C4-2B (cell line): ENCODE data around the gene UNG.
A peak's percentile ranks its signal among the peaks of the same experiment; 100 is the strongest.
"Not testable (repeated sequence)": the region's sequence is repeated elsewhere in the genome, so short reads cannot be mapped to it uniquely, and the experiment has no call there.

Experiments
- H3K27ac ChIP-seq: fragments of 450-650 bp; 2 replicates; pipeline ENCODE4 v1.5.1; 2017
- CTCF ChIP-seq: fragments of 450-650 bp; conservative IDR thresholded peaks from 2 replicates; pipeline ENCODE4 v1.5.1; 2017; ENCODE audit warnings: mild to moderate bottlenecking
- ZFX ChIP-seq: fragments of 450-650 bp; IDR thresholded peaks from 2 replicates; pipeline ENCODE4 v1.6.1; 2017

UNG gene

DNA sequence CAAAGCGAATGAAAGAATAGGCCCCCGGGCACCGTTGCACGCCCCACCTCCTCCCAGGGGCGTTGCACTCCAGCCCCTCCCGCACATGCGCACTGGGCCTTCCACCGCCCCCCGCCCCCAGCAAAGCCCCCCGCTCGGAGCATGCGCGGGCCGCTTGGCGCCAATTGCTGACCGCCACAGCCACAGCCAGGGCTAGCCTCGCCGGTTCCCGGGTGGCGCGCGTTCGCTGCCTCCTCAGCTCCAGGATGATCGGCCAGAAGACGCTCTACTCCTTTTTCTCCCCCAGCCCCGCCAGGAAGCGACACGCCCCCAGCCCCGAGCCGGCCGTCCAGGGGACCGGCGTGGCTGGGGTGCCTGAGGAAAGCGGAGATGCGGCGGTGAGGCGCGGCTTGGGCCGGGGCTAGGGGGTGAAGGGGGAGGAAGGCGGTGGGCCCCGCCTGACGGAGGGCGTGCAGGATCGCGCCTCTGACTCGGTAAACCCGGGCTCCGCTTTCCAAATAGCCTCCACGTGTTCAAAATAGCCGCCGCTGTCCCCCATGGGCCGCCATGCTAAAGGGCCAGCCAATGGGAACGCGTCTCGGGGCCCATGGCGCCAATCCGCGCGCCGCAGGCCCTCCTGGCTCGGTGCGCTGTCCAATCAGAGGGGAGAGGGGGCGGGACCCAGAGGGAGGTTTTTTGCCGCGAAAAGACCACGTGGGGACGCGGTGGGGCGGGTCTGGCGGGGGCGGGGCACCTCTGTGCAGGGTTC, at the start of gene UNG:
UNG (plus strand) TSS at position 163 of the 748 bp plus-strand sequence; CDS start at position 246, 83 bp downstream.
- peak within 1 kb of the TSS; percentile 73 for H3K27ac ChIP-seq
- TF ChIP-seq ZFX: no peak
- no peak for TF ChIP-seq CTCF

- H3K27ac ChIP-seq: not testable (repeated sequence)
These were observed 48.7 kb upstream of the UNG start for GRCh38 chr12:109048706-109049105.

DNA sequence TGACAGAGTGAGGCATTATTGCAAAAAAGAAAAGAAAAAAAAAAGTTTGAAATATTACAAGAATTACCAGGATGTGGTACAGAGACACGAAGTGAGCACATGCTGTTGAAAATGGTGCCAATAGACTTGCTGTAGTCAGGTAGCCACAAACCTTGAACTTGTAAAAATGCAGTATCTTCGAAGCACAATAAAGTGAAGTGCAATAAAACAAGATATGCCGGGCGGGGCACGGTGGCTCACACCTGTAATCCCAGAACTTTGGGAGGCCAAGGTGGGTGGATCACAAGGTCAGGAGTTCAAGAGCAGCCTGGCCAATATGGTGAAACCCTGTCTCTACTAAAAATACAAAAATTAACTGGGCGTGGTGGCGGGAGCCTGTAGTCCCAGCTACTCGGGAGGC, 47.6 kb upstream of the UNG start:
- H3K27ac ChIP-seq: not testable (repeated sequence)

DNA sequence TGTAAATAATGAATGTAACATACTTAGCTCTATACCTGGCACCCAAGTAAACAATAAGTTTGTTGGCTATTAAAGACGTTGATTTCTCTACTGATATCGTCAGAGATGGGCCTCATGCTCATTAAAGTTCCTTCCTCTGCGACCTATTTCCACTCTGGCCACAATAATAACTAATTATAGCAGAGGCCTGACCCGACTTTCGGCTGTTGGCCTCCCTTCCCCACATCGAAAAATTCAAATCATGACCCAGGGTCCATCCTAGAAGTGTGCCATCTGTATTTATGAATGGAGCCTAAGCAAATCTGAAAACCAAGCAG, 45.3 kb upstream of the UNG start:
- TF ChIP-seq CTCF (no peak), ZFX (no peak)
- peak overlapping the region; percentile 75 for H3K27ac ChIP-seq

GRCh38 chr12:109052414-109053323, 44.7 kb upstream of the UNG start, which contains the start of gene USP30:
USP30 (plus strand) TSS chr12:109052576; CDS start chr12:109052679, 103 bp downstream.
- peak within 1 kb of the TSS; percentile 75 for H3K27ac ChIP-seq
- peak; percentile 57 for TF ChIP-seq ZFX
- no peak for TF ChIP-seq CTCF

DNA sequence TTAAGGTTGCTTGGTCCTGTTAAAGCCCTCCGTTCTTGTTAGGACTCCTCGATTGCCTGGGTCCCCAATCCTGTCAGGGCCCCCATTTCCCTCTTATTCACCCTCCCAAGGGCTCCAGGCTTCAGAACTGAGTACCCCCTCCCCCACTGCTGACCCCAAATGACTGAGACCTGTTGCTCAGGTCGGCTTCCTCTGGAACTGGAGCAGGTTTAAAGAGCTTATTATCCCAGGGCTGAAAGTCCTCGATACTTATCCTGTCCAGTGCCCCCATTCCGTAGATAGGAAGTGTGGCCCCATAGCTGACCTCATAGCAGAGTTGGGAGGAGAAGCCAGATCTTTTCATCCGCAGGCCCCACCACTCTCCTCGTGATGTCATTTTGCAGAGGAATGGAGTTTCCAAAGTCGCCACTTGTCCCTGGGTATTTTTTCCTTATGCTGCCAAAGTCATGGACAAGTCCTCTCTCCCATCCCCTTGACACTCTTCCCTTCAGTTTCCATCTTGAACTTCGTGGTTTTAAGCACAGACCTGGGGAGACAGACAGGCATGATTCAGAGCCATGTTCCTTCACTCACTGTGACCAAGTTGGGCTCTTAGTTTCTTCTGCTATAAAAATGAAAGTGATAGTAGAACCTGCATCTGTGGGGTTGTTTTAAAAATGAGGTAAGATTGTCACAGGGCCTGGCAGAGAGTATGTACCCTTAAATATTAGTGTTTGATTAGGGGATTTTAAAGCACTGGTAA, 43.8 kb upstream of the UNG start:
- H3K27ac ChIP-seq: peak overlapping the region; percentile 75
- TF ChIP-seq CTCF (no peak), ZFX (no peak)

- not testable (repeated sequence) for H3K27ac ChIP-seq
These were observed 43.3 kb upstream of the UNG start for GRCh38 chr12:109054124-109054513.

GRCh38 chr12:109054520-109054919, 42.9 kb upstream of the UNG start:
- H3K27ac ChIP-seq: no peak overlapping the region
- TF ChIP-seq CTCF: no peak
- no peak for TF ChIP-seq ZFX
